Neuron (in vitro differentiated cells): ENCODE data around the gene BOLA2B.

Experiments used
- H2AFZ ChIP-seq: one replicate; pipeline ENCODE4 v1.6.1; 2013; ENCODE audit warnings: low read depth, mild to moderate bottlenecking, inconsistent platforms, low read length, moderate library complexity
- H3K27me3 ChIP-seq: one replicate; pipeline ENCODE4 v1.6.1; 2013; ENCODE audit warnings: low read length; ENCODE audit not compliant: insufficient read depth
- H3K36me3 ChIP-seq: one replicate; pipeline ENCODE4 v1.6.1; 2013; ENCODE audit warnings: low read length; ENCODE audit not compliant: insufficient read depth
- H3K4me1 ChIP-seq: one replicate; pipeline ENCODE4 v1.6.1; 2013; ENCODE audit warnings: low read length; ENCODE audit not compliant: insufficient read depth
- H3K4me3 ChIP-seq: 2 replicates; pipeline ENCODE4 v1.5.1; 2013; ENCODE audit warnings: mild to moderate bottlenecking, low read length, moderate library complexity
- H3K9me3 ChIP-seq: one replicate; pipeline ENCODE4 v1.6.1; 2013; ENCODE audit warnings: low read length

BOLA2B gene

GRCh38 chr16:30145657-30146056 is 47.8 kb downstream of the BOLA2B start:
- no peak overlapping the region for H3K4me3 ChIP-seq
- H3K27me3 ChIP-seq = no peaks in the 10 kb centered on the region
- H3K4me1 ChIP-seq = no peaks in the 10 kb centered on the region
- H3K9me3 ChIP-seq = no peaks in the 10 kb centered on the region
- no peaks in the 10 kb centered on the region for H3K36me3 ChIP-seq
- H2AFZ ChIP-seq = no peak overlapping the region

GRCh38 chr16:30144917-30145316 is 48.5 kb downstream of the BOLA2B start:
- no peaks in the 10 kb centered on the region for H3K36me3 ChIP-seq
- no peaks in the 10 kb centered on the region for H3K9me3 ChIP-seq
- H3K27me3 ChIP-seq = no peaks in the 10 kb centered on the region
- no peak overlapping the region for H2AFZ ChIP-seq
- H3K4me3 ChIP-seq = no peak overlapping the region
- no peaks in the 10 kb centered on the region for H3K4me1 ChIP-seq

- H2AFZ ChIP-seq = no peak overlapping the region
- no peaks in the 10 kb centered on the region for H3K36me3 ChIP-seq
- H3K4me3 ChIP-seq = no peak overlapping the region
- no peaks in the 10 kb centered on the region for H3K4me1 ChIP-seq
- H3K9me3 ChIP-seq = no peaks in the 10 kb centered on the region
- no peaks in the 10 kb centered on the region for H3K27me3 ChIP-seq
Measured at GRCh38 chr16:30144017-30144416, 49.4 kb downstream of the BOLA2B start.

- H3K27me3 ChIP-seq = no peaks in the 10 kb centered on the region
- H3K9me3 ChIP-seq = no peaks in the 10 kb centered on the region
- H3K4me1 ChIP-seq = no peaks in the 10 kb centered on the region
- no peak overlapping the region for H3K4me3 ChIP-seq
- H3K36me3 ChIP-seq = no peaks in the 10 kb centered on the region
- H2AFZ ChIP-seq = no peak overlapping the region
Measured at GRCh38 chr16:30143347-30143702, 50.1 kb downstream of the BOLA2B start.
